ENCODE data around the gene SLC4A7.
"Not testable (repeated sequence)": the region's sequence is repeated elsewhere in the genome, so short reads cannot be mapped to it uniquely, and the experiment has no call there.

SLC4A7 gene

GRCh38 chr3:27486336-27486735, 2.2 kb upstream of the SLC4A7 start:
- no peak for DNase-seq

- DNase-seq = no peak
Measured at GRCh38 chr3:27485866-27486265, 1.7 kb upstream of the SLC4A7 start.

- peak; percentile 15 to 25 for DNase-seq
Measured at GRCh38 chr3:27483117-27484014, 818 bp downstream of the SLC4A7 start.

DNA sequence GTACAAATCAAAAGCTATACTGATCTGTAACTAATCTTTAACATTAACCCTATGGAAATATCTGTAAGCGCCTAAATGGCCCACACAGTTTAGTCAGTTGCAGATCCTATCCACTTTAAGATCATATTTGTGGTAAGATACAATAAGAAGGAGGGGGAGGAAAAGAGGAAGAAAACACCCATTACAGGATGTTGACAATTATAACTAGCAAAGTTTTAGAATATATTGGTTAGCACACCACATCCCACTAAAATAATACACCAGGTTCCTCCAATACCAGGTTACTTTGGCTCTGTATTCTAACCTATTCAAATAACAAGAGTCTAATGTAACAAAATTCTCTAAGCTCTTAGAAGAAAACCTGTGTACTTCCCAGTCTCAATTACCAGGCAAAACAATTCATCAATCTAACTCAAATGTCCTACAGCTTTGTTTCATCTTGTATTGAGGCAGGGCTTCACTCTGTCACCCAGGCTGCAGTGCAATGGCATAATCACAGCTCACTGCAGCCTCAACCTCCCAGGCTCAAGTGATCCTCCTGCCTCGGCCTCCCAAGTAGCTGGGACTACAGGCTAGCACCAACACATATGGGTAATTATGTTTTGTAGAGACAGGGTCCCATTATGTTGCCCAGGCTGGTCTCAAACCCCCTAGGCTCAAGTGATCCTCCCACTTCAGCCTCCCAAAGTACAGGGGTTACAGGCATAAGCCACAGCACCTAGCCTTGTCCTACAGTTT, 4.2 kb downstream of the SLC4A7 start:
- DNase-seq = no peak

- no peak for DNase-seq
Measured at GRCh38 chr3:27471923-27472550, 12.1 kb downstream of the SLC4A7 start.

- no peak for DNase-seq
Measured at GRCh38 chr3:27468283-27468886, 15.8 kb downstream of the SLC4A7 start.

GRCh38 chr3:27467545-27467944, 16.6 kb downstream of the SLC4A7 start:
- DNase-seq = no peak

GRCh38 chr3:27464646-27465045, 19.5 kb downstream of the SLC4A7 start:
- DNase-seq = no peak

- DNase-seq = no peak
Measured at GRCh38 chr3:27462228-27462627, 22.0 kb downstream of the SLC4A7 start.

DNA sequence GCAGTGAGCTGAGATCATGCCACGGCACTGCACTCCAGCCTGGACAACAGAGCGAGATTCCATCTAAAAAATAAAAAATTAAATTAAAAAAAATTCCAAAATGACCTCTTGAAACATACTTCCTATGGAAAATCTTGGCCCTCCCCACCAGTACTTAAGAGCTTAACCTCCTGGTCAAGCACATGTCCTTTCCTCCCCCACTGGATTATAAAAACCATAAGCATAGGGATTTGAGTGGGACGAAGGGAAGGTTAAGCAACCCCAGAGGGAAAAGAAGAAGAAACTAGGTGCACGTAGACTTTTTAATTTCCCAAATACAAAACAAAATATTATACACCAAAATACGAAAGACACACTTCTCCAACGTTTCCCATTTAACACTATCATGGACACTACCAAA, 25.3 kb downstream of the SLC4A7 start:
- DNase-seq = no peak

- no peak for DNase-seq
Measured at GRCh38 chr3:27456554-27456953, 27.6 kb downstream of the SLC4A7 start.

DNA sequence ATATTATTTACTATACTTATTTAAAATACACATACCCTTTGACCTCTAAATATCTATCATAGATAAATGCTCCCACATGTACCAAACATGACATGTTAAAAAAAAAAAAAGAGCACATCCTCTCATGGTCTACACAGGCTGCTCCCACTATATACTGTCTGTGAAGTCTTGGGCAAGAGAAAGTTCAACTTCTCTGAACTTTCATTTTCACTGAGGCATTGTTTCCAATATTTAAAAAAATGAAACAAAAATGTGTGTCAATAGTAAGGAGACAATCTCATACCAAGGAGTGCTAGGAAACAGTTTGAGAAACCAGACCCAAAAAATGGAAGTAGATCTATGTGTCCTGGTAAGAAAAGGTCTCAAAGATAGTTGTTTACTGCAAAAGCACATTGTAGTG, 29.3 kb downstream of the SLC4A7 start:
- DNase-seq = no peak

- no peak for DNase-seq
Measured at GRCh38 chr3:27454461-27454860, 29.7 kb downstream of the SLC4A7 start.

- DNase-seq = no peak
Measured at GRCh38 chr3:27452368-27453090, 31.7 kb downstream of the SLC4A7 start.

DNA sequence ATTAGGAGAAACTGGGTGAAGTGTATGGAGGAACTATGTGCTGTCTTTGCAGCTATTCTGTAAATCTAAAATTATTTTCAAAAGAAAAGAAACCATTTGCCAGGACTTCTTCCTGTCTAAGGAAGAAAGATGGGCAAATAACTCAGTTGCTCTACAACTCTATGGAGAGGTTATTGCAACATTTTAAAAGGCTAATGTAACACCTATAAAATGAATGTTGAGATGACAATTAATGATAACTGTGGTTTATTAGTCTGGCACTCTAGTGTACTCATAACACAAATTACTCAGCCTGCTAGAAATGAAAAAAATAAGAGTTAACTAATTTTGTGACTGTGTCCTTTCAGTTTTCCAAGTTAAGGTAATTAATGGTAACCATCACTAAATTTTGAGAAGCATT, 32.3 kb downstream of the SLC4A7 start:
- no peak for DNase-seq

DNA sequence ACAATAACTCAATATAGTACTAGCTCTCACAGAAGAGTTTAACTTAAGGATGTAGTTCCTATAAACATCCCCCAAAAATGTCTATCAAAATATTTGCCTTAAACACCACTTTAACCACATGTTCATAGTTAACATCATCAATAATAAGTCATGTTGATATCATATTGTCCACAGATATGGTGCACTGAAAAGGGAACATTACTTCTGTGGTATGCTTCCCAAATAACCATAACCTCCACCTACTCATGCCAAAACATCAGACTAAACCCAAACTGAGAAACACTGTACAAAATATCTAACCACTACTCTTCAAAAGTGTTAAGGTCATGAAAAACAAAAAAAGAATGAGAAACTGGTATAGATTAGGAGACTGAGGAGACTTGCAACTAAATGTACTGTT, 32.9 kb downstream of the SLC4A7 start:
- no peak for DNase-seq

GRCh38 chr3:27449530-27450150, 34.5 kb downstream of the SLC4A7 start:
- no peak for DNase-seq

GRCh38 chr3:27442995-27443394, 41.2 kb downstream of the SLC4A7 start:
- DNase-seq = not testable (repeated sequence)

DNA sequence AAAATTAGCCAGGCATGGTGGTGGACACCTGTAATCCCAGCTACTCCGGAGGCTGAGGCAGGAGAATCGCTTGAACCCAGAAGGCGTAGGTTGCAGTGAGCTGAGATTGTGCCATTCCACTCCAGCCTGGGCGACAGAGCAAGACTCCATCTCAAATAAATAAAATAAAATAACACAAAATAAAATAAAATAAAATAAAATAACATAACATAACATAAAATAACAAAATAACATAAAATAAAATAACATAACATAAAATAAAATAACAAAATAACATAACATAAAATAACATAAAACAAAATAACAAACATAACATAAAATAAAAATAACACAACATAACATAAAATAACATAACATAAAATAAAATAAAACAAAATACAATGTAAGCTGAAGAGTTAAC, 45.8 kb downstream of the SLC4A7 start:
- not testable (repeated sequence) for DNase-seq

DNA sequence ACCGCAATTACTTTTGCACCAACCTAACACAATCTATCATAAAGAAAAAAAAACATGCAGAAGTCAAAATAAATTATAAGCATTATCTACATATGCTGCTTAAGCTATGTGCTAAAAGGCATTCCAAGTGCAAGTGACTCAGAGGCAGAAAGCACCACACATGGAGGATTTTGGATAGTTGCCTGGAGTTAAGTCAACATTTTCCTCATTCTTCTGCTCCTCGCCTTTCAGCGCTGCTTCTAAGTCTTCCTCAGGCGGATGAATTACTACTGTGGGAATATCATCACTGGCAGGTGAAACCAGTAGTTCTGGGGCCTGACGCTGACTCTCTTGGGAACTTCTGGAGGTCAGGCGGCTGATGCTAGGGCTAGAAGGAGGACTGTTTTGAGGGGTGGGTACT, 53.1 kb downstream of the SLC4A7 start:
- DNase-seq = no peak

GRCh38 chr3:27429909-27430308, 54.3 kb downstream of the SLC4A7 start:
- DNase-seq = no peak

DNA sequence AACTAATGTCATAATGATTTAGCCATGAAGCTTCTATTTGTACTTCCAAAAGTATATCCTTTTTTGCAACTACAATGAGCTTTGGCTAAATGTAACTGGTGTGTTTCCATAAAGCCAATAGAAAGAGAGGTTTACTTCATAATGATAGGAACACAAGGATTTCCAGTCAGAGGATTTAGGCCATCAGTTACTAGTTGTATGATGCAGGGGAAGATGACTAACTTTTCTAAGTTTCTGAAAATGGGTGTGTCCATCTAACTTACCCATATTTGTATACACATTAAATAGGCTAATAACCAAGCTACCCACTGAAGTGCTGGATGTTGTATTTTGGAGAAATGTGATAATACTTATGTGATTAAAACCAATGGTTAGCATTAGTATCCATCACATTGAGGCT, 55.7 kb downstream of the SLC4A7 start:
- no peak for DNase-seq

Measured in stimulated activated CD4-positive, alpha-beta T cell treated with anti-CD3 and anti-CD28 coated beads, Interleukin-4, amount 100 ng/mL, for 4 hours (primary cell).